ENCODE results near the gene ROBO1.

ROBO1 gene

GRCh38 chr3:78875851-78876250, 891.9 kb downstream of the ROBO1 start:
- Histone ChIP-seq H3K4me1 (ENCODE audit: control insufficient read depth in 2 of 2, insufficient read depth in 2 of 2, low read length in 2 of 2) (no peaks in the 10 kb centered on the region), H3K4me3 (ENCODE audit: low read length in 2 of 2) (no peak overlapping the region)

GRCh38 chr3:78875436-78875835, 892.4 kb downstream of the ROBO1 start:
- Histone ChIP-seq H3K9me3 (ENCODE audit: control insufficient read depth in 2 of 2, low read length in 2 of 2) (no peaks in the 10 kb centered on the region), H3K4me3 (ENCODE audit: low read length in 2 of 2) (no peak overlapping the region), H3K27ac (ENCODE audit: low read depth in 2 of 2, low read length in 2 of 2) (no peak overlapping the region), H3K27me3 (ENCODE audit: control insufficient read depth in 2 of 2, insufficient read depth in 2 of 2, low read length in 2 of 2) (no peaks in the 10 kb centered on the region), H3K36me3 (ENCODE audit: control insufficient read depth in 2 of 2, insufficient read depth in 2 of 2, low read length in 2 of 2) (no peaks in the 10 kb centered on the region), H3K4me1 (ENCODE audit: control insufficient read depth in 2 of 2, insufficient read depth in 2 of 2, low read length in 2 of 2) (no peaks in the 10 kb centered on the region), H3K9ac (ENCODE audit: low read depth in 1 of 2, low read length in 2 of 2) (no peak overlapping the region)

More at GRCh38 chr3:78875851-78876250, 891.9 kb downstream of the ROBO1 start:
- Histone ChIP-seq H3K36me3 (ENCODE audit: control insufficient read depth in 2 of 2, insufficient read depth in 2 of 2, low read length in 2 of 2) (no peaks in the 10 kb centered on the region), H3K27me3 (ENCODE audit: control insufficient read depth in 2 of 2, insufficient read depth in 2 of 2, low read length in 2 of 2) (no peaks in the 10 kb centered on the region), H3K9ac (ENCODE audit: low read depth in 1 of 2, low read length in 2 of 2) (no peak overlapping the region), H3K27ac (ENCODE audit: low read depth in 2 of 2, low read length in 2 of 2) (no peak overlapping the region), H3K9me3 (ENCODE audit: control insufficient read depth in 2 of 2, low read length in 2 of 2) (no peaks in the 10 kb centered on the region)

- no peaks in the 10 kb centered on the region for H3K27me3 ChIP-seq (ENCODE audit: control insufficient read depth in 2 of 2, insufficient read depth in 2 of 2, low read length in 2 of 2)
- H3K9ac ChIP-seq (ENCODE audit: low read depth in 1 of 2, low read length in 2 of 2), result no peak overlapping the region
- H3K4me1 ChIP-seq (ENCODE audit: control insufficient read depth in 2 of 2, insufficient read depth in 2 of 2, low read length in 2 of 2), result no peaks in the 10 kb centered on the region
- H3K9me3 ChIP-seq (ENCODE audit: control insufficient read depth in 2 of 2, low read length in 2 of 2), result no peaks in the 10 kb centered on the region
- H3K36me3 ChIP-seq (ENCODE audit: control insufficient read depth in 2 of 2, insufficient read depth in 2 of 2, low read length in 2 of 2), result no peaks in the 10 kb centered on the region
- H3K27ac ChIP-seq (ENCODE audit: low read depth in 2 of 2, low read length in 2 of 2), result no peak overlapping the region
- H3K4me3 ChIP-seq (ENCODE audit: low read length in 2 of 2), result no peak overlapping the region
Observed at GRCh38 chr3:78873641-78874040, 894.2 kb downstream of the ROBO1 start.

- Histone ChIP-seq H3K4me3 (ENCODE audit: low read length in 2 of 2) (no peak overlapping the region), H3K9me3 (ENCODE audit: control insufficient read depth in 2 of 2, low read length in 2 of 2) (no peaks in the 10 kb centered on the region), H3K9ac (ENCODE audit: low read depth in 1 of 2, low read length in 2 of 2) (no peak overlapping the region), H3K36me3 (ENCODE audit: control insufficient read depth in 2 of 2, insufficient read depth in 2 of 2, low read length in 2 of 2) (no peaks in the 10 kb centered on the region), H3K27ac (ENCODE audit: low read depth in 2 of 2, low read length in 2 of 2) (no peak overlapping the region), H3K27me3 (ENCODE audit: control insufficient read depth in 2 of 2, insufficient read depth in 2 of 2, low read length in 2 of 2) (no peaks in the 10 kb centered on the region), H3K4me1 (ENCODE audit: control insufficient read depth in 2 of 2, insufficient read depth in 2 of 2, low read length in 2 of 2) (no peaks in the 10 kb centered on the region)
Observed at GRCh38 chr3:78872195-78872594, 895.6 kb downstream of the ROBO1 start.

GRCh38 chr3:78871048-78871447, 896.8 kb downstream of the ROBO1 start:
- Histone ChIP-seq H3K9me3 (ENCODE audit: control insufficient read depth in 2 of 2, low read length in 2 of 2) (no peaks in the 10 kb centered on the region), H3K36me3 (ENCODE audit: control insufficient read depth in 2 of 2, insufficient read depth in 2 of 2, low read length in 2 of 2) (no peaks in the 10 kb centered on the region), H3K4me3 (ENCODE audit: low read length in 2 of 2) (no peak overlapping the region)

GRCh38 chr3:78870484-78870883, 897.3 kb downstream of the ROBO1 start:
- H3K27ac ChIP-seq (ENCODE audit: low read depth in 2 of 2, low read length in 2 of 2), result no peak overlapping the region
- H3K9me3 ChIP-seq (ENCODE audit: control insufficient read depth in 2 of 2, low read length in 2 of 2), result no peaks in the 10 kb centered on the region
- no peak overlapping the region for H3K4me3 ChIP-seq (ENCODE audit: low read length in 2 of 2)
- no peaks in the 10 kb centered on the region for H3K27me3 ChIP-seq (ENCODE audit: control insufficient read depth in 2 of 2, insufficient read depth in 2 of 2, low read length in 2 of 2)
- H3K4me1 ChIP-seq (ENCODE audit: control insufficient read depth in 2 of 2, insufficient read depth in 2 of 2, low read length in 2 of 2), result no peaks in the 10 kb centered on the region
- no peaks in the 10 kb centered on the region for H3K36me3 ChIP-seq (ENCODE audit: control insufficient read depth in 2 of 2, insufficient read depth in 2 of 2, low read length in 2 of 2)
- no peak overlapping the region for H3K9ac ChIP-seq (ENCODE audit: low read depth in 1 of 2, low read length in 2 of 2)

More at GRCh38 chr3:78871048-78871447, 896.8 kb downstream of the ROBO1 start:
- Histone ChIP-seq H3K27ac (ENCODE audit: low read depth in 2 of 2, low read length in 2 of 2) (no peak overlapping the region), H3K4me1 (ENCODE audit: control insufficient read depth in 2 of 2, insufficient read depth in 2 of 2, low read length in 2 of 2) (no peaks in the 10 kb centered on the region), H3K27me3 (ENCODE audit: control insufficient read depth in 2 of 2, insufficient read depth in 2 of 2, low read length in 2 of 2) (no peaks in the 10 kb centered on the region), H3K9ac (ENCODE audit: low read depth in 1 of 2, low read length in 2 of 2) (no peak overlapping the region)

- Histone ChIP-seq H3K4me3 (ENCODE audit: low read length in 2 of 2) (no peak overlapping the region), H3K9me3 (ENCODE audit: control insufficient read depth in 2 of 2, low read length in 2 of 2) (no peaks in the 10 kb centered on the region), H3K27me3 (ENCODE audit: control insufficient read depth in 2 of 2, insufficient read depth in 2 of 2, low read length in 2 of 2) (no peaks in the 10 kb centered on the region), H3K4me1 (ENCODE audit: control insufficient read depth in 2 of 2, insufficient read depth in 2 of 2, low read length in 2 of 2) (no peaks in the 10 kb centered on the region), H3K27ac (ENCODE audit: low read depth in 2 of 2, low read length in 2 of 2) (no peak overlapping the region), H3K36me3 (ENCODE audit: control insufficient read depth in 2 of 2, insufficient read depth in 2 of 2, low read length in 2 of 2) (no peaks in the 10 kb centered on the region), H3K9ac (ENCODE audit: low read depth in 1 of 2, low read length in 2 of 2) (no peak overlapping the region)
Observed at GRCh38 chr3:78868570-78868969, 899.2 kb downstream of the ROBO1 start.

GRCh38 chr3:78867409-78868372, 900.1 kb downstream of the ROBO1 start:
- Histone ChIP-seq H3K9ac (ENCODE audit: low read depth in 1 of 2, low read length in 2 of 2) (no peak overlapping the region), H3K27me3 (ENCODE audit: control insufficient read depth in 2 of 2, insufficient read depth in 2 of 2, low read length in 2 of 2) (no peaks in the 10 kb centered on the region), H3K27ac (ENCODE audit: low read depth in 2 of 2, low read length in 2 of 2) (no peak overlapping the region), H3K4me3 (ENCODE audit: low read length in 2 of 2) (no peak overlapping the region), H3K36me3 (ENCODE audit: control insufficient read depth in 2 of 2, insufficient read depth in 2 of 2, low read length in 2 of 2) (no peaks in the 10 kb centered on the region), H3K4me1 (ENCODE audit: control insufficient read depth in 2 of 2, insufficient read depth in 2 of 2, low read length in 2 of 2) (no peaks in the 10 kb centered on the region), H3K9me3 (ENCODE audit: control insufficient read depth in 2 of 2, low read length in 2 of 2) (no peaks in the 10 kb centered on the region)

GRCh38 chr3:78863306-78864203, 904.2 kb downstream of the ROBO1 start:
- Histone ChIP-seq H3K27me3 (ENCODE audit: control insufficient read depth in 2 of 2, insufficient read depth in 2 of 2, low read length in 2 of 2) (no peaks in the 10 kb centered on the region), H3K4me1 (ENCODE audit: control insufficient read depth in 2 of 2, insufficient read depth in 2 of 2, low read length in 2 of 2) (no peaks in the 10 kb centered on the region), H3K9ac (ENCODE audit: low read depth in 1 of 2, low read length in 2 of 2) (no peak overlapping the region)

GRCh38 chr3:78861156-78861555, 906.6 kb downstream of the ROBO1 start:
- Histone ChIP-seq H3K4me3 (ENCODE audit: low read length in 2 of 2) (no peak overlapping the region), H3K4me1 (ENCODE audit: control insufficient read depth in 2 of 2, insufficient read depth in 2 of 2, low read length in 2 of 2) (no peaks in the 10 kb centered on the region), H3K36me3 (ENCODE audit: control insufficient read depth in 2 of 2, insufficient read depth in 2 of 2, low read length in 2 of 2) (no peaks in the 10 kb centered on the region), H3K9ac (ENCODE audit: low read depth in 1 of 2, low read length in 2 of 2) (no peak overlapping the region), H3K27me3 (ENCODE audit: control insufficient read depth in 2 of 2, insufficient read depth in 2 of 2, low read length in 2 of 2) (no peaks in the 10 kb centered on the region), H3K27ac (ENCODE audit: low read depth in 2 of 2, low read length in 2 of 2) (no peak overlapping the region), H3K9me3 (ENCODE audit: control insufficient read depth in 2 of 2, low read length in 2 of 2) (no peaks in the 10 kb centered on the region)

More at GRCh38 chr3:78863306-78864203, 904.2 kb downstream of the ROBO1 start:
- H3K36me3 ChIP-seq (ENCODE audit: control insufficient read depth in 2 of 2, insufficient read depth in 2 of 2, low read length in 2 of 2), result no peaks in the 10 kb centered on the region
- H3K4me3 ChIP-seq (ENCODE audit: low read length in 2 of 2), result no peak overlapping the region
- H3K27ac ChIP-seq (ENCODE audit: low read depth in 2 of 2, low read length in 2 of 2), result no peak overlapping the region
- H3K9me3 ChIP-seq (ENCODE audit: control insufficient read depth in 2 of 2, low read length in 2 of 2), result no peaks in the 10 kb centered on the region

Measured in mucosa of rectum (tissue), 2 donors.